IMR-90 (cell line): Measurements from ENCODE around the gene TIMELESS. TPM values are rescaled to one million over a fixed set of nuclear protein-coding genes. Genes with fewer than 3 reads are reported as not detected.

Experiments
- ATAC-seq: fragments of 200-7000 bp; cut with Tn5 transposase; 2 replicates; pipeline ENCODE4 v1.9.1; 2020; ENCODE audit warnings: low read depth, mild to moderate bottlenecking, moderate library complexity
- BruUV-seq: library from RNA; stranded (reverse); fragments of 400-500 nt; replicated peaks from 2 replicates; lab custom pipeline; 2021; lab: Mats Ljungman, UMichigan
- CTCF ChIA-PET: fragments of 300-600 bp; formaldehyde crosslinking; extraction: SDS; loops from one replicate; lab custom pipeline; 2021; ENCODE audit warnings: antibody characterized with exemption; lab: Yijun Ruan, JAX
- POLR2A ChIA-PET: fragments of 300-600 bp; sonication (Branson Sonifier 250); formaldehyde crosslinking; loops from one replicate; lab custom pipeline; 2022; ENCODE audit warnings: antibody characterized with exemption; ENCODE audit not compliant: unreplicated experiment; lab: Charles Lee
- DNase-seq: peaks from one replicate; pipeline ENCODE4 v3.0.0; 2013
- H2AFZ ChIP-seq: replicated peaks from 2 replicates; pipeline ENCODE3; 2013; ENCODE audit warnings: low read length, mild to moderate bottlenecking; ENCODE audit not compliant: poor library complexity
- H2AK5ac ChIP-seq: 2 replicates; pipeline ENCODE4 v1.6.1; 2013; ENCODE audit warnings: low read depth, low read length, inconsistent platforms
- H2AK9ac ChIP-seq: replicated peaks from 2 replicates; pipeline ENCODE3; 2013; ENCODE audit warnings: mild to moderate bottlenecking, low read depth, low read length, moderate library complexity; ENCODE audit not compliant: poor library complexity
- H2BK120ac ChIP-seq: 2 replicates; pipeline ENCODE4 v1.6.1; 2013; ENCODE audit warnings: low read depth, low read length, inconsistent platforms
- H2BK15ac ChIP-seq: 3 replicates; pipeline ENCODE4 v1.6.1; 2013; ENCODE audit warnings: low read depth, low read length, inconsistent platforms
- H2BK20ac ChIP-seq: 2 replicates; pipeline ENCODE4 v1.6.1; 2013; ENCODE audit warnings: low read depth, mild to moderate bottlenecking, inconsistent platforms, low read length, moderate library complexity
- H2BK5ac ChIP-seq: 2 replicates; pipeline ENCODE4 v1.6.1; 2013; ENCODE audit warnings: mild to moderate bottlenecking, low read depth, low read length, inconsistent platforms; ENCODE audit not compliant: poor library complexity, severe bottlenecking
- H3K14ac ChIP-seq: replicated peaks from 2 replicates; pipeline ENCODE4 v1.6.1; 2013; ENCODE audit warnings: low read depth, low read length, inconsistent platforms
- H3K18ac ChIP-seq: 2 replicates; pipeline ENCODE4 v1.6.1; 2013; ENCODE audit warnings: low read depth, low read length, control low read depth
- H3K23ac ChIP-seq: 2 replicates; pipeline ENCODE4 v1.6.1; 2013; ENCODE audit warnings: low read depth, low read length, inconsistent platforms
- H3K27ac ChIP-seq: 2 replicates; pipeline ENCODE4 v1.5.1; 2013; ENCODE audit warnings: mild to moderate bottlenecking, control low read depth, low read length; ENCODE audit not compliant: insufficient read depth
- H3K27me3 ChIP-seq: 2 replicates; pipeline ENCODE4 v1.6.1; 2013; ENCODE audit warnings: low read length; ENCODE audit not compliant: control insufficient read depth, insufficient read depth
- H3K36me3 ChIP-seq: 2 replicates; pipeline ENCODE4 v1.6.1; 2013; ENCODE audit warnings: low read length, mixed read lengths; ENCODE audit not compliant: control insufficient read depth, insufficient read depth
- H3K4ac ChIP-seq: 2 replicates; pipeline ENCODE4 v1.6.1; 2013; ENCODE audit warnings: low read depth, low read length, inconsistent platforms
- H3K4me1 ChIP-seq: 2 replicates; pipeline ENCODE4 v1.6.1; 2013; ENCODE audit warnings: low read length, mixed read lengths; ENCODE audit not compliant: control insufficient read depth, insufficient read depth
- H3K4me2 ChIP-seq: 2 replicates; pipeline ENCODE4 v1.6.1; 2013; ENCODE audit warnings: low read depth, mild to moderate bottlenecking, control low read depth, low read length, moderate library complexity
- H3K4me3 ChIP-seq: 2 replicates; pipeline ENCODE4 v1.5.1; 2013; ENCODE audit warnings: low read depth, mild to moderate bottlenecking, control low read depth, low read length, moderate library complexity; ENCODE audit not compliant: insufficient read depth
- H3K56ac ChIP-seq: 2 replicates; pipeline ENCODE4 v1.6.1; 2013; ENCODE audit warnings: low read length, inconsistent platforms; ENCODE audit not compliant: insufficient read depth; ENCODE audit errors: extremely low read depth
- H3K79me1 ChIP-seq, 2 experiments: 2 replicates each; pipeline ENCODE4 v1.6.1; 2013; ENCODE audit warnings: low read length in 2 of 2, inconsistent platforms in 1 of 2, low read depth in 1 of 2
- H3K9ac ChIP-seq: 2 replicates; pipeline ENCODE4 v1.6.1; 2013; ENCODE audit warnings: low read depth, low read length, control low read depth
- H3K9me1 ChIP-seq: 2 replicates; pipeline ENCODE4 v1.6.1; 2013; ENCODE audit warnings: low read length, inconsistent platforms; ENCODE audit not compliant: insufficient read depth
- H3K9me3 ChIP-seq: 2 replicates; pipeline ENCODE4 v1.6.1; 2013; ENCODE audit warnings: low read length; ENCODE audit not compliant: control insufficient read depth, insufficient read depth
- H4K20me1 ChIP-seq: 2 replicates; pipeline ENCODE4 v1.6.1; 2013; ENCODE audit warnings: low read length, inconsistent platforms; ENCODE audit not compliant: insufficient read depth
- H4K5ac ChIP-seq: 2 replicates; pipeline ENCODE4 v1.6.1; 2013; ENCODE audit warnings: mild to moderate bottlenecking, low read depth, low read length, control low read depth
- H4K8ac ChIP-seq, 2 experiments: 2 replicates each; pipeline ENCODE4 v1.6.1; 2013; ENCODE audit warnings: low read depth in 2 of 2, low read length in 2 of 2, control low read depth in 1 of 2, inconsistent platforms in 1 of 2
- H4K91ac ChIP-seq: 2 replicates; pipeline ENCODE4 v1.6.1; 2013; ENCODE audit warnings: low read depth, low read length, inconsistent platforms; ENCODE audit not compliant: insufficient read depth
- BHLHE40 ChIP-seq: fragments of 150-350 bp; IDR thresholded peaks from 2 replicates; pipeline ENCODE4 v1.6.1; 2016; ENCODE audit warnings: mild to moderate bottlenecking, low read depth, low read length
- CHD1 ChIP-seq: IDR thresholded peaks from 2 replicates; pipeline ENCODE4 v1.6.1; 2012; ENCODE audit warnings: low read depth, low read length, improper control_type of control experiment
- CTCF ChIP-seq: conservative IDR thresholded peaks from 2 replicates; pipeline ENCODE4 v1.5.1; 2012; ENCODE audit warnings: mild to moderate bottlenecking, low read depth, low read length, improper control_type of control experiment
- FOS ChIP-seq: fragments of 150-350 bp; IDR thresholded peaks from 2 replicates; pipeline ENCODE4 v1.6.1; 2016; ENCODE audit warnings: low read depth, low read length
- MAFK ChIP-seq: IDR thresholded peaks from 2 replicates; pipeline ENCODE4 v1.6.1; 2012; ENCODE audit warnings: low read depth, low read length, improper control_type of control experiment
- MAZ ChIP-seq: IDR thresholded peaks from 2 replicates; pipeline ENCODE4 v1.6.1; 2012; ENCODE audit warnings: low read depth, mild to moderate bottlenecking, low read length, improper control_type of control experiment, moderate library complexity, borderline replicate concordance
- NFE2L2 ChIP-seq: fragments of 150-350 bp; IDR thresholded peaks from 2 replicates; pipeline ENCODE4 v1.6.1; 2016; ENCODE audit warnings: low read depth, mild to moderate bottlenecking, low read length
- POLR2A ChIP-seq: IDR thresholded peaks from 2 replicates; pipeline ENCODE4 v1.6.1; 2012; ENCODE audit warnings: mild to moderate bottlenecking, low read depth, low read length
- RAD21 ChIP-seq: IDR thresholded peaks from 2 replicates; pipeline ENCODE4 v1.6.1; 2012; ENCODE audit warnings: low read length, improper control_type of control experiment
- RCOR1 ChIP-seq: IDR thresholded peaks from 2 replicates; pipeline ENCODE4 v1.6.1; 2012; ENCODE audit warnings: mild to moderate bottlenecking, low read length, improper control_type of control experiment; ENCODE audit not compliant: insufficient replicate concordance
- SMC3 ChIP-seq: fragments of 150-350 bp; IDR thresholded peaks from 2 replicates; pipeline ENCODE4 v1.6.1; 2016; ENCODE audit warnings: low read depth, mild to moderate bottlenecking, antibody characterized with exemption, low read length, moderate library complexity
- USF2 ChIP-seq: fragments of 150-350 bp; IDR thresholded peaks from 2 replicates; pipeline ENCODE4 v1.6.1; 2017; ENCODE audit warnings: mild to moderate bottlenecking, antibody characterized with exemption, low read length, low read depth
- WGBS, 2 experiments: methylation state at CpG; one replicate each; pipeline versions ENCODE4 v1.1.5 to v1.1.7; 2013; ENCODE audit warnings: missing lambda C conversion rate in 2 of 2; ENCODE audit not compliant: insufficient read length in 1 of 2; ENCODE audit errors: extremely low coverage in 2 of 2; 5-methylcytosine and 5-hydroxymethylcytosine counted together
- dilution Hi-C: fragments of 300-500 bp; cut with HindIII; formaldehyde crosslinking; loops from one replicate; pipeline ENCODE4 v1.14.3; 2018; ENCODE audit warnings: low sequenced_read_pairs; ENCODE audit not compliant: unreplicated experiment
- in situ Hi-C: fragments of 300-500 bp; cut with MboI; formaldehyde crosslinking; loops from 3 replicates; pipeline ENCODE4 v1.14.3; 2019; ENCODE audit warnings: low sequenced_read_pairs, inconsistent platforms, mixed read lengths
- intact Hi-C: fragments of 100-400 bp; cut with micrococcal nuclease; formaldehyde crosslinking; loops from 2 replicates; pipeline ENCODE4 v1.10.0; 2022
- polyA plus RNA-seq, 3 experiments: library from polyadenylated mRNA; depleted of rRNA; stranded (reverse); fragments of >200 nt; gene quantifications; 2 replicates each; pipeline ENCODE4 v1.2.3, GENCODE V29; 2012; ENCODE audit warnings: low replicate concordance in 1 of 3
- total RNA-seq: library from RNA; depleted of rRNA; stranded (reverse); fragments of >200 nt; gene quantifications from 2 replicates; pipeline ENCODE4 v1.2.3, GENCODE V29; 2012

The TIMELESS gene
- total and polyA plus RNA-seq, 2 of the 4 experiments (the other 2 are of a cell fraction) = 7.3 to 10.4 TPM

GRCh38 chr12:56373515-56373914, 75.7 kb downstream of the TIMELESS start:
- WGBS, 2 experiments = no CpG with 5 or more reads among the region's 1 CpG
- intact Hi-C loops = no loop called here

More at GRCh38 chr12:56373515-56373914, 75.7 kb downstream of the TIMELESS start:
- H2BK120ac ChIP-seq = no peak overlapping the region
- H3K18ac ChIP-seq = no peak overlapping the region
- no peaks in the 10 kb centered on the region for H3K36me3 ChIP-seq
- H3K14ac ChIP-seq = no peak overlapping the region
- no peak overlapping the region for H2BK5ac ChIP-seq
- POLR2A ChIA-PET = no interaction called here
- DNase-seq = no peak
- no peaks in the 10 kb centered on the region for H3K9me3 ChIP-seq
- dilution Hi-C loops = no loop called here
- H3K4ac ChIP-seq = no peak overlapping the region
- H4K91ac ChIP-seq = no peak overlapping the region
- no peak for ATAC-seq
- TF ChIP-seq NFE2L2 (no peak), POLR2A (no peak), FOS (no peak), MAFK (no peak), CHD1 (no peak), MAZ (no peak), SMC3 (no peak), BHLHE40 (no peak), CTCF (no peak), RCOR1 (no peak), RAD21 (no peak), USF2 (no peak)
- H3K4me1 ChIP-seq = no peaks in the 10 kb centered on the region
- no peak overlapping the region for H2BK20ac ChIP-seq
- H3K4me3 ChIP-seq = no peak overlapping the region
- CTCF ChIA-PET = no interaction called here
- H4K5ac ChIP-seq = no peak overlapping the region
- H3K4me2 ChIP-seq = no peak overlapping the region
- no peaks in the 10 kb centered on the region for H3K9me1 ChIP-seq
- H3K79me1 ChIP-seq = no peaks in the 10 kb centered on the region
- H2AK9ac ChIP-seq = no peak overlapping the region
- H4K20me1 ChIP-seq = no peaks in the 10 kb centered on the region
- no peak overlapping the region for H3K23ac ChIP-seq
- H3K27me3 ChIP-seq = no peaks in the 10 kb centered on the region; the same call in 1 of the 2 replicates
- no peak overlapping the region for H3K56ac ChIP-seq
- H2AK5ac ChIP-seq = no peak overlapping the region
- BruUV-seq = no TSS peak
- no peak overlapping the region for H3K9ac ChIP-seq
- in situ Hi-C loops = no loop called here
- H4K8ac ChIP-seq = no peak overlapping the region
- H2AFZ ChIP-seq = no peak overlapping the region
- no peak overlapping the region for H3K27ac ChIP-seq
- no peak overlapping the region for H2BK15ac ChIP-seq
